ENCODE measurements around the gene MSI2.

Gene MSI2

DNA sequence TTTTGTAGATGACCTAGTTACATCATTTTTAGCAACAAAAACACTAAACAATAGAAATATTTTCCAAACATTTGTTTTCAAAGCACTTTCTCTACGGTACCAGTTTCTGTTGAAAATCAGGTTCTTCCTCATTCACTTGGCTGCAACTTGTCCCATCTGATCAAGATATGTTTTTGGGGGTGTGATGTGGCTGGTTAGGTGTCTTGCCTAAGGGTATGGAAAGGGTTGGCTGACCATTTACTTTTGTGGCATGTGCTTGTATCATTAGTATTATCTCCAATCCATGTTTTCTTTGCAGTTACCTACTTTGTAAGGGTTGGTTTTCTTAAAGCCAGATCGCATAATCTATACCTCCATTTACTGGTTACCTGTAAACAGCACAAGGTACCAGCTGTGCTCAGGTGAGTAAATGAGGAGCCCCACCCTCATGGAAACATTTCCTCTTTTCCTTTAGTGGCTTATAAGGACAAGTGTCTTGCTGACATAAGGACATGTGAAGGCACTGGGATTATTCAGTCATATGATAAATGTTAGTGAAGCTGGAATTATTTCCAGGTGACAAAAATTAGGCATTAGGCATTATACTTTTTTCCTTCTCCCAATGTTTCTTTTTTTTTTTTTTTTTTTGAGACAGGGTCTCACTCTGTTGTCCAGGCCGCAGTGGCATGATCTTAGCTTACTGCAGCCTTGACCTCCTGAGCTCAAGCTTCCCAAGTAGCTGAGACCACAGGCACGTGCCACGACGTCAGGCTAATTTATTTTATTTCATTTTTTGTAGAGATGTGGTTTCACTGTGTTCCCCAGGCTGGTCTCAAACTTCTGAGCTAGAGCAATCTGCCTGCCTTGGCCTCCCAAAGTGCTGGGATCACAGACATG is 326.8 kb downstream of the MSI2 start:
- no peak for DNase-seq
- WGBS (ENCODE audit: extremely low coverage, insufficient coverage, low lambda C conversion rate), result no CpG with 5 or more reads among the region's 6 CpGs
- Histone ChIP-seq H3K9ac (ENCODE audit: low read length) (no peak overlapping the region), H3K27me3 (ENCODE audit: insufficient read depth, low read length, poor library complexity) (no peaks in the 10 kb centered on the region), H3K23ac (ENCODE audit: low read length) (no peak overlapping the region), H2BK15ac (replicated peaks; ENCODE audit: low read depth) (no peak overlapping the region), H2AK5ac (ENCODE audit: low read length) (no peak overlapping the region), H3K79me1 (ENCODE audit: low read length) (no peaks in the 10 kb centered on the region), H3K27ac (ENCODE audit: low read depth, low read length) (no peak overlapping the region), H3K18ac (ENCODE audit: low read length) (no peak overlapping the region), H2BK5ac (ENCODE audit: low read length) (no peak overlapping the region), H3K4me1 (ENCODE audit: control insufficient read depth, low read depth, low read length) (peaks cover 9% of the 10 kb centered on the region), H4K8ac (ENCODE audit: low read depth, low read length) (no peak overlapping the region), H4K5ac (ENCODE audit: low read length) (no peak overlapping the region), H3K56ac (ENCODE audit: low read length) (no peak overlapping the region), H2BK120ac (ENCODE audit: low read depth, low read length) (no peak overlapping the region), H3K79me2 (ENCODE audit: control insufficient read depth, insufficient read depth, low read length) (no peaks in the 10 kb centered on the region), H3K4me3 (ENCODE audit: low read length) (no peak overlapping the region), H3K4me2 (ENCODE audit: low read length) (no peak overlapping the region), H3K4ac (ENCODE audit: low read depth, low read length) (no peak overlapping the region), H3K36me3 (ENCODE audit: control insufficient read depth, insufficient read depth, low read length) (no peaks in the 10 kb centered on the region)

DNA sequence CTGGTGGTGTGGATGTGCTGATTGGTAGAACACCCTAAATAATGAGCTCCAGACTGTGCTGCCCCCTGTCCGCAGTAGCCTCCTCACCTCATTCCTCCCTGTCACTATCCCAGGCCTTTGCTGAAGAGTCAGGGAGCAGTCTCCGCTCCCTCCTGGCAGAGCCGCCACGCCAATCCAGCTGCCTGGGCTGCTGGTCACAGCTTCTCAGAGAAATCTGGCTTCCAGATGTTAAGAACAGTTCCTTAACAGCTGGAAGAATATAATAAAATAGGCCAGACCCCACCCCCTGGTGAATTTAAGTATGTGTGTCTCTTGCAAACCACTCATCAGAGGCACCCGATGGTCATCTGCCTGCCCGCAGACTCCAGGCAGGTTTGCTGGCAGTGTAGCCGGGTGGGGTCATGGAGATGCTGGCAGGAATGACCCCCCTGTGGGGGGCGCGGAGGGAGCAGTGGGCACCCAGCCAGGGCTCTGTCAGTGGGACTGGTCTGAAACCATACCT is 327.8 kb downstream of the MSI2 start:
- H4K5ac ChIP-seq (ENCODE audit: low read length), result no peak overlapping the region
- no peaks in the 10 kb centered on the region for H3K79me1 ChIP-seq (ENCODE audit: low read length)
- no peaks in the 10 kb centered on the region for H3K27me3 ChIP-seq (ENCODE audit: insufficient read depth, low read length, poor library complexity)
- H2BK5ac ChIP-seq (ENCODE audit: low read length), result no peak overlapping the region
- H3K36me3 ChIP-seq (ENCODE audit: control insufficient read depth, insufficient read depth, low read length), result no peaks in the 10 kb centered on the region
- no peaks in the 10 kb centered on the region for H3K79me2 ChIP-seq (ENCODE audit: control insufficient read depth, insufficient read depth, low read length)
- no peak overlapping the region for H3K18ac ChIP-seq (ENCODE audit: low read length)
- H3K56ac ChIP-seq (ENCODE audit: low read length), result no peak overlapping the region
- H4K8ac ChIP-seq (ENCODE audit: low read depth, low read length), result no peak overlapping the region
- no peak overlapping the region for H3K4ac ChIP-seq (ENCODE audit: low read depth, low read length)
- H3K23ac ChIP-seq (ENCODE audit: low read length), result no peak overlapping the region
- no peak overlapping the region for H3K9ac ChIP-seq (ENCODE audit: low read length)
- H3K27ac ChIP-seq (ENCODE audit: low read depth, low read length), result no peak overlapping the region
- no peak overlapping the region for H3K4me2 ChIP-seq (ENCODE audit: low read length)
- H2AK5ac ChIP-seq (ENCODE audit: low read length), result no peak overlapping the region
- DNase-seq, result peak; percentile 67
- H3K4me1 ChIP-seq (ENCODE audit: control insufficient read depth, low read depth, low read length), result peaks cover 7% of the 10 kb centered on the region
- H2BK120ac ChIP-seq (ENCODE audit: low read depth, low read length), result no peak overlapping the region
- WGBS (ENCODE audit: extremely low coverage, insufficient coverage, low lambda C conversion rate), result no CpG with 5 or more reads among the region's 9 CpGs
- no peak overlapping the region for H2BK15ac ChIP-seq (replicated peaks; ENCODE audit: low read depth)
- no peak overlapping the region for H3K4me3 ChIP-seq (ENCODE audit: low read length)

DNA sequence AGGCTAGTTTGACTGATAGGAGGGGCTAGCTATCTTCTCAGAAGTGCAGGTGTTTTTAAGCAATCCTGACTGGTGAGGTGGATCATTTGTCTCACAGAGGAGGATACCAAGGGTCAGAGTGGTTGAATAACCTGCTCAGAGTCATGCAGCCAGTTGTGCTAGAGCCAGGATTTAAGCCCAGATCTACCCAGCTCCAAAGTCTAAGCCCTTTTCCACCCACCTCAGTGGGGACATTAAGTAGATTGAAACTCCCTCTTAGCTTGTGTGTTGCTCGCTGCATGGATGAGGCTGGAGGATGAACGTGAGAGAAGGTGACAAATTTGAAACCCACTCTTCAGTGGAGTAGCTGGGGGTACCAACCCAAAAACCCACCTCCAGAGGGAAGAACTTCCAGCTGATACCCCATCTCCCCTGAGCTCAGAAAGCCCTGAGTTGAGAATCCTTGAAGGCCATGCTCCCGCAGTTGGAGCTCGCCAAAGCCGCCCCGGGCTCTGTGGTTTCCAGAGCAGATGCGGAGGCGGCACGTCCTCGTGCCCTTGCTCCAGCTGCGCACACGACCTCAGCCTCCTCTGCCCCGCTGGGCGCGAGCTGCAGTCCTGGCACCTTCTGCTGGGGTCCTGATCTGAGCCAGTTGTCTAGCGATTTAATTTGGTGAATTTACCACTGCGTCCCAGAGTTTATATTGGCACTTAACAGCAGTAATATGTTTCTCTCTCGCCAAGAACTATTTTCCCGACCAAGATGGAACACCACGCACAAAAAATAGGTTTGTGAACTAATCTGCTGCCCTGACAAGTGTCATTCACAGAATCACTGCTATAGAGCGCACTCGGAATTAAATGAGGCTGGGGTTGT is 329.2 kb downstream of the MSI2 start:
- H3K27ac ChIP-seq (ENCODE audit: low read depth, low read length), result no peak overlapping the region
- H3K36me3 ChIP-seq (ENCODE audit: control insufficient read depth, insufficient read depth, low read length), result no peaks in the 10 kb centered on the region

DNA sequence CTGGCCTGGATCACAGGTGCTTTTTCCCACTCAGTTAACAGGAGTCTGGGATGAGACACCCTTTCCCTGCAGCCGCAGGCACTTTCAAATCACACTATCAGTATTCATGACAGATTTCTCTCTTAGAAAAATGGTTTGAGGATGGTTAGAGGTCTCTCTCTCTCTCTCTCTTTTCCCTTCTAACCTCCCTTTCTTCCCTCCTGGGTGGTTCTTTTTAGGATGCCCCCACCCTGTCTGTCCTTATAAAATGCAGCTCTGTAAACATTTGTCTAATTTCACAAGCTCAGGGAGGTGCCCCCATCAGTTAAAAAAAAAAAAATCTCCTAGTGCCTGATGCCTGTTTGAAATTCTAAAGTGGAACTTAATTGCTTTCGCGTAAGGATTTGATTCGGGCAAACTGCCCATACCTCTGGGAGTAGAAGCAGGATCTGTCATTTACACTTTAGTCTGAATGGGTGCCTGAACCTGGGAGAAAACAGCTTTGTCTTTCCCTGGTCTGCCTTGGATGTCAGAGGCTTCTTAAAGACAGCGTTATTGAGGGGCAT is 329.9 kb downstream of the MSI2 start:
- no peaks in the 10 kb centered on the region for H3K27me3 ChIP-seq (ENCODE audit: insufficient read depth, low read length, poor library complexity)
- H3K18ac ChIP-seq (ENCODE audit: low read length), result no peak overlapping the region
- no peak overlapping the region for H3K4me3 ChIP-seq (ENCODE audit: low read length)
- no peak overlapping the region for H3K9ac ChIP-seq (ENCODE audit: low read length)
- no peaks in the 10 kb centered on the region for H3K36me3 ChIP-seq (ENCODE audit: control insufficient read depth, insufficient read depth, low read length)
- no peak overlapping the region for H3K27ac ChIP-seq (ENCODE audit: low read depth, low read length)
- no peak overlapping the region for H2AK5ac ChIP-seq (ENCODE audit: low read length)
- H3K56ac ChIP-seq (ENCODE audit: low read length), result no peak overlapping the region
- DNase-seq, result no peak
- H4K8ac ChIP-seq (ENCODE audit: low read depth, low read length), result no peak overlapping the region
- no peak overlapping the region for H3K23ac ChIP-seq (ENCODE audit: low read length)
- no peaks in the 10 kb centered on the region for H3K79me2 ChIP-seq (ENCODE audit: control insufficient read depth, insufficient read depth, low read length)
- H3K4me2 ChIP-seq (ENCODE audit: low read length), result no peak overlapping the region
- no peak overlapping the region for H3K4ac ChIP-seq (ENCODE audit: low read depth, low read length)
- H2BK5ac ChIP-seq (ENCODE audit: low read length), result no peak overlapping the region
- no peak overlapping the region for H4K5ac ChIP-seq (ENCODE audit: low read length)
- H3K4me1 ChIP-seq (ENCODE audit: control insufficient read depth, low read depth, low read length), result peaks cover 3% of the 10 kb centered on the region
- no CpG with 5 or more reads among the region's 5 CpGs for WGBS (ENCODE audit: extremely low coverage, insufficient coverage, low lambda C conversion rate)
- H2BK120ac ChIP-seq (ENCODE audit: low read depth, low read length), result no peak overlapping the region
- no peaks in the 10 kb centered on the region for H3K79me1 ChIP-seq (ENCODE audit: low read length)
- no peak overlapping the region for H2BK15ac ChIP-seq (replicated peaks; ENCODE audit: low read depth)

More for the DNA sequence above, 329.2 kb downstream of the MSI2 start:
- Histone ChIP-seq H3K9ac (ENCODE audit: low read length) (no peak overlapping the region), H3K79me2 (ENCODE audit: control insufficient read depth, insufficient read depth, low read length) (no peaks in the 10 kb centered on the region), H2AK5ac (ENCODE audit: low read length) (no peak overlapping the region), H2BK120ac (ENCODE audit: low read depth, low read length) (no peak overlapping the region), H3K4me3 (ENCODE audit: low read length) (no peak overlapping the region), H3K56ac (ENCODE audit: low read length) (no peak overlapping the region), H3K23ac (ENCODE audit: low read length) (no peak overlapping the region), H3K79me1 (ENCODE audit: low read length) (no peaks in the 10 kb centered on the region), H3K4me2 (ENCODE audit: low read length) (no peak overlapping the region), H3K18ac (ENCODE audit: low read length) (no peak overlapping the region), H3K27me3 (ENCODE audit: insufficient read depth, low read length, poor library complexity) (no peaks in the 10 kb centered on the region), H3K4me1 (ENCODE audit: control insufficient read depth, low read depth, low read length) (peaks cover 3% of the 10 kb centered on the region), H2BK15ac (replicated peaks; ENCODE audit: low read depth) (no peak overlapping the region), H4K8ac (ENCODE audit: low read depth, low read length) (no peak overlapping the region), H3K4ac (ENCODE audit: low read depth, low read length) (no peak overlapping the region), H2BK5ac (ENCODE audit: low read length) (no peak overlapping the region), H4K5ac (ENCODE audit: low read length) (no peak overlapping the region)
- no CpG with 5 or more reads among the region's 22 CpGs for WGBS (ENCODE audit: extremely low coverage, insufficient coverage, low lambda C conversion rate)
- no peak for DNase-seq

DNA sequence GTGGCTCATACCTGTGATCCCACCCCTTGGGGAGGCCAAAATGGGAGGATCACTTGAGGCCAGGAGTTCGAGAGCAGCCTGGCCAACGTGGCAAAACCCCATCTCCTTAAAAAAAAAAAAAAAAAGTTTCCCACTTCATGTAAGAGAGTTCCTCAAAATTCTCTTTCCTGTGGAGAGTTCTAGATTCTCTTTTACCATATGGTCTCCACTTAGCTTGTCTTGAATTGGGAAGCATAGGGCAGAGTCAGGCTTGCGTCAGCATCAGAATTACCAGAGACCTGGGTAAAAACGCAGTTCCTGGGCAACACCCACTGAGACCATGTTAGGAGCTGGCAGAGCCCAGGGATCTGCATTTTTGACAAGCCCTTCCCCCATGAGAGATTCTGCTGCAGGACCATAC is 330.4 kb downstream of the MSI2 start:
- peaks cover 3% of the 10 kb centered on the region for H3K4me1 ChIP-seq (ENCODE audit: control insufficient read depth, low read depth, low read length)
- no peak overlapping the region for H2BK5ac ChIP-seq (ENCODE audit: low read length)
- no peak overlapping the region for H2BK15ac ChIP-seq (replicated peaks; ENCODE audit: low read depth)
- no peak overlapping the region for H3K9ac ChIP-seq (ENCODE audit: low read length)
- no peaks in the 10 kb centered on the region for H3K79me1 ChIP-seq (ENCODE audit: low read length)
- H3K27ac ChIP-seq (ENCODE audit: low read depth, low read length), result no peak overlapping the region
- no peak overlapping the region for H3K4me3 ChIP-seq (ENCODE audit: low read length)
- H3K4me2 ChIP-seq (ENCODE audit: low read length), result no peak overlapping the region
- H3K27me3 ChIP-seq (ENCODE audit: insufficient read depth, low read length, poor library complexity), result no peaks in the 10 kb centered on the region
- DNase-seq, result no peak
- no peak overlapping the region for H4K5ac ChIP-seq (ENCODE audit: low read length)
- no peak overlapping the region for H3K4ac ChIP-seq (ENCODE audit: low read depth, low read length)
- no peak overlapping the region for H4K8ac ChIP-seq (ENCODE audit: low read depth, low read length)
- no peak overlapping the region for H3K18ac ChIP-seq (ENCODE audit: low read length)
- no peak overlapping the region for H3K56ac ChIP-seq (ENCODE audit: low read length)
- H3K36me3 ChIP-seq (ENCODE audit: control insufficient read depth, insufficient read depth, low read length), result no peaks in the 10 kb centered on the region
- no peak overlapping the region for H3K23ac ChIP-seq (ENCODE audit: low read length)
- no peak overlapping the region for H2BK120ac ChIP-seq (ENCODE audit: low read depth, low read length)
- no CpG with 5 or more reads among the region's 4 CpGs for WGBS (ENCODE audit: extremely low coverage, insufficient coverage, low lambda C conversion rate)
- no peak overlapping the region for H2AK5ac ChIP-seq (ENCODE audit: low read length)
- no peaks in the 10 kb centered on the region for H3K79me2 ChIP-seq (ENCODE audit: control insufficient read depth, insufficient read depth, low read length)
